Cardiac septum (tissue), 1 donor: Measurements from ENCODE around the gene SYT17. TPM values are rescaled to one million over a fixed set of nuclear protein-coding genes. Genes with fewer than 3 reads are reported as not detected.

Experiments used
- DNase-seq: peaks from one replicate; pipeline ENCODE4 v3.0.0-alpha.2; 2020; ENCODE audit warnings: low spot score
- intact Hi-C: fragments of 100-400 bp; cut with DNase I; formaldehyde crosslinking; loops from one replicate; pipeline ENCODE4 v1.14.0; 2022
- total RNA-seq: library from RNA; stranded (reverse); fragmentation: NEBNext Ultra II Directional; extraction: Animal tissue kit (Norgen Biotek cat#: 25700); gene quantifications from one replicate; pipeline ENCODE4 v1.2.1, GENCODE V29; 2021
- donor health status: DM: no; HTN: no; CAD: no.

Gene SYT17
- total RNA-seq, 1 donor from 2014 or later: 0.81 TPM

DNA sequence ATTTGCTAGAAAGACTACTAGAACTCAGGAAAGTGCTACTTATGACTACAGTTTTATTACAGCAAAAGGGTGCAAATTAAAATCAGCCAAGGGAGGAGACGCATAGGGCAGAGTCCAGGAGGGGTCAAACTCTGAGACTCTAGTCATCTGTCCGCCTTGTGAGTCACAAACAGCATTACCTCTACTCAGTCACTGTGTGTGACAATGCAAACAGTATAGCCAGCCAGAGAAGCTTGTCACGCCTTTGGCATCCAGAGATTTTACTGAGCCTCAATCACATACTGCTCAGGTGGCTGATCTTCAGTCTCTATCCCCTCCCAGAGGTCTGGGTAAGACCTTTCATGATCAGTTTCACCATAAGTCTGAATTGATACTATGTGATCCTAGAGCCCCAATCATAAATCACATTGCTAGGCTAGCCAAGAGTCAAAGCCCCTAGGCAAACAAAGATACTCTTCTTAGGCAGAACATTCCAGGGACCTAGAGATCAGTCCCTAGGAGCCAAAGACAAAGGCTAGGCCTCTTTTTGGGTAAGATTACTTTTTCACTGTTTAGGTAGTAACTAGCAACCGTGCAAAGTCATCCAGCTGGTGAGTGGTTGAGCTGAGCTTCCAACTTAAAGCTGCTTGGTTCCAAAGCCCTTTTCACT lies 68.6 kb downstream of the SYT17 start:
- intact Hi-C loops: no loop called here
- no peak for DNase-seq

DNA sequence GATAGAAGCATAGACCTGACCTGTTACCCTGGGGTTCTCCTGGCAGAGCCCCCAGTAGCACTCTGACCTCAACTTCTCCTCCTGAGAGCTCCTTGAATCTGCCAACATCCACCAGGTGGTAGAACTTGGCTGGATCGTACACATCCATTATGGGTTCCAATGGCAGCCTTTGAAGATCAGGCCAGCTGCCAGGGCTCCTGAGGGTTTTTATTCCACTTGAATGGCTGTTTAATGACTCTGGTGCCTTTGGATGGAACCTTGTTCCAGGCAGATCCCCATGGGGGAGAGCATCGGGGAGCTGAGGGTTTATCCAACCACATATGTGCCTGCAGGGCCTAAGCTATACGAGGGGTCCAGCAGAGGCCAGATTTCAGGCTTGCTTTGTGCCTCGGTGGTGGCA lies 70.4 kb downstream of the SYT17 start:
- intact Hi-C loops: no loop called here
- DNase-seq: no peak

DNA sequence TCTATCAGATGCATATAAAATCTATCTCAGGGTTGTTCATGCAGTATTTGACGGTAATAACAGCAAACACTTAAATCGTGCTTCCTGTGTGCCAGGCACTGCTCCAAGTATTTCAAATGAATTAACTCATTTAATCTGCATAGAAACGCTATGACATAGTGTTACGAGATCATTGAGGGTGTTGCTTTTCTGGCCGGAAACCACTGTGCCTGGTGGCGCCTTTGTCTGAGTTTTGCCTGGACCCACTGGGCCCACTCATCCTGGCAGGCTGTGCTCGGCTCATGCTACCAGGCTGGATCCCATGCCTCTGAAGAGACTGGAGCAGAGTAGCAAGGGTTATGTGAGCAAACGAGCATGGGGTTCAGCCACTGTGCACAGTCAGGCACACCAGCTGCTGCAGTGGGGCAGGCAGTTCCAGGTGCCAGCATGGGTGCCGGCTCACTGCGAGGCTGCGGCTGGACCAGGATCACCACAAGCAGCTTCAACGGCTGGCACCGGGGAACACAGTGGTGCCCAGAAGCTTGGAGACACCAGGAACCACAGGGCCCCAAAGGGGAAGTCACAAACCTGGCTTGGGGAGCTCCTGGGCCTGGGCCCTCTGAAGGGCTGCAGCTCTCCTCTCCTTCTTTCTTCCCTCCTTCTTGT lies 71.6 kb downstream of the SYT17 start:
- no peak for DNase-seq
- intact Hi-C loops: no loop called here

DNA sequence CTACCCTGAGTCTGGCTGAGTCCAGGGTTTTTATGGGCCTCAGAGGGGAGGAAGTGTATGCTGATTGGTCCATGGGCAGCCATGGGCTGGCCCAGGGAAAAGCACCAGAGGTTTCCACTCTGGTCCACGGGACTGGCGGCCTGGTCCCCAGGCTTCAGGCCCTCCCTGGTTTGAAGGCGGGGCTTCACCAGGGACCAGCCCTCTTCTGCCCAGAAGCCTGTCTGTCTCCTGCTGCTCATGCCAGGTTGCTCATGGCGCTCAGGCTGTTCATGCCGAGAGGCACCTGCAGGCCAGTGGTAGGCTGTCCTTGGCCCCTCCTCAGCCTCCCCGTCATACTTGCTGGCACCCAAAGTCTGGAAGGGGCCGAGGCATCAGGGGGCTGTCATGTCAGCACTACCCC lies 72.5 kb downstream of the SYT17 start:
- intact Hi-C loops: no loop called here
- no peak for DNase-seq

DNA sequence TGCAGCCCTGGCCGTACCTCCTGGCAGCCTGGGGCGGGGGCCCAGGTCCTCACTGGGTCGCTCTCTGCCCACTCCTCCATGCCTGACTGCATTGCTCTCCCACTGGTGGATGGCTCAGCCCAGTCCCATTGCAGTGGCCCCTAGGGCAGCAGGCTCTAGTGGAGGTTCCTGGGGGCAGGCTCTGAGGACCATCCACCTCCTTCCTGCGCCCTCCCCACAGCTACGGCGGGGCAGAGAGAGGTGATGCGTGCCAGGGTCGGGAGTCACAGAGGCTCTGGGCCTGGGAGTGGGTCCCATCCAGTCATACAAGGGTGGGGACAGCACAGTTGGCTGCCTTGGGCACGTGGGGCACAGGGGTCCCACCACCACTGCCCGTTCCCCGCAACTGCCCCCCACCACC lies 73.5 kb downstream of the SYT17 start:
- intact Hi-C loops: no loop called here
- no peak for DNase-seq

DNA sequence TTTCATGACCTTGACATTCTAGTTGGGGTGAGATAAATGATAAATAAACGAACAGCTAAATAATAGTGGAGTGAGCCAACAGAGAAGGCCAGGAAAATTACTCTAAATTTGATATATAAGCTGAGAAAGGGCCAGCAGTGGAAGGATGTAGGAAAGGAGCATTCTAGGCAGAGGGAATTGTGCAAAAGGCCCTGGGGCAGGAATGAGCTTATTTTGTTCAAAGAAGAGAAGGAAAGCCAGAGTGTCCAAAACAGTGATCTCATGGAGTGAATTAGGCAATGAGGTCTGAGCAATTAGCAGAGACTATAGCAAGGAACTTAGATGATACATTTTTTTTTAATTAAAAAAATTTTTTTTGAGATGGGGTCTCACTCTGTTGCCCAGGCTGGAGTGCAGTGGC lies 74.1 kb downstream of the SYT17 start:
- intact Hi-C loops: no loop called here
- DNase-seq: no peak

DNA sequence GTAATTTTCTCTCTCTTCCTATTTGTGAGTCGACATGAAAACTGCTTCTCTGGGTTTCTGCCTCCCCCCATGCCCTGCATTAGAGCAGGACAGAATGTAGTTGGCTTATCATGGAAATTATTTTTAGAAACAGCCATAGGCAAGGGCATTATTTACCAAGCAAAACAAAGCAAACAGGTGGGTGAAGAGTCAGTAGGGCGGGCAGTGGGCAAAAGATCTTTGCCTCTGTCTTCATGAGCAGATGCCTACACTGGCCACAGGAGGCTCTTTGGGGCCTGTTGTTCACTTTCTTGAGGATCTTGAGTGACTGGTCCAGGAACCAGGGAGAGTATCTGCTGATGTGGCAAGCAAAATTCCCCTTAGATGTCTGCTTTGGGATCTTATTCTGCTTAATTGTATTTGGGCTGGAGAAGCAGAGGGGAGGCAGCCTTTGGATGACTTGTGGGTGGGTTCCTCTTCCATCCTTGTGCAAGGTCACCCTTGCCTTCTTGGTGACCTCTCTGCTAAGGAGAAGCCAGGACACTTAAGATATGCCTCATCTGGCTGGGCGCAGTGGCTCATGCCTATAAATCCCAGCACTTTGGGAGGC lies 75.0 kb downstream of the SYT17 start:
- no peak for DNase-seq
- intact Hi-C loops: no loop called here

DNA sequence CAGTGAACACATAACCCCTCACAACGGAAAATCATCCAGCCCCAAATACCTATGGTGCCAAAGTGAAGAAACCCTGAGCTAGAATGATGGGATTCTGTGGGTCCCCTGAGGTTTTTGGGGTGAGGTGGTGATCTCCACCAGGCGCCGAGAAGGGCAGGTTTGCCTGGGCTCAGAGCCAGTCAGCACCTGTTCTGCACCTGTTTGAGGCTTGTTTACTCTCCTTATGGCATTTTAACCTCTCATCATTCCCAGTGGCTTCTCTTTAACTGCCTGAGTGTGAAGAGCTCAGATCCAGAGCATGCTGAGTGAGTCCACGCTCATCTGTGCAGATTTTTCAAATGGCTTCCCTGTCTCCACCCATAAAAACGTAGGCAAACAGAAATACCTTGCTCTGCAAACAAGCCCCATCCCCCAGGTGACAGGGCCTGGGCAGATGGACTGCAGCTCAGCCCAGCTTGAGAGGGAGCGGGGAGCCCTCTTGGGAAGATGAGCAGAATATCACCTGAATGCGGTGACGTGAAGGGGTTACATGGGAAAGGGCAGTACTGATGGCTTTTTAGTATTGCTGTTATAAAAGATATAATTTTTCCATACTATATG lies 77.4 kb downstream of the SYT17 start:
- intact Hi-C loops: no loop called here
- no peak for DNase-seq

DNA sequence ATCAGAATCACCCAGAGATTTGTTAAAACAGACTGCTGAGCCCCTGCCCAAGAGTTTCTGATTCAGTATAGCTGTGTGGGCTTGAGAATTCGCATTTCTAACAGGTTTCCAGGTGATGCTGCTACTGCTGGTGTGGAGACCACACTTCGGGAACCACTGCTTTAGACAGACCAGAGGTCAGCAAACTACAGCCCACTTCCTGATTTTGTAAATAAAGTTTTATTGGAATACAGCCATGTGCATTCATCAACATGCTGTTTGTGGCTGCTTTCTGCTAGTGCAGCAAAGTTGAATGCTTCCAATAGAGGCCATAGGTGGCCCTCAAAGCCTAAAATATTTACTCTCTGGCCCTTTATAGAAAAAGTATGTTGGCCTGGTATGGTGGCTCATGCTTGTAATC lies 84.9 kb downstream of the SYT17 start:
- DNase-seq: no peak
- intact Hi-C loops: no loop called here

DNA sequence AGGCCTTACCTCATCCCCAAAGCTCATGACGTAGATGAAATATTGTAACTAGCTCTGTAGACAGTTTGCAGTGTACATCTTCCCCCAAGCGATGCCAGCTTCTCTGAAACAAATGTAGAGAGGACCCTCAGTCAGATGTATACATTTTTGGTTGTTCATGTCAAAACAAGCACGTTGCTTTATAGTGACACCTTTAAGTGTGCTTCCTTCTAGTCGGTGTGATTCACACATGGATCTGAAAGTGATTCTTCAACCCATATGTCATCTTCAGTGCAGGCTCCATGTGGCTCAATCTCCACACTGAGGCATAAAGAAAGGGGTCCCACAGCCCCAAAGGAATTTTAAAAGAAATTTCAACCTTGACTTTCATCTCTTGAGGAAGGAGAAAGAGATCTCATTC lies 86.6 kb downstream of the SYT17 start:
- DNase-seq: no peak
- intact Hi-C loops: no loop called here

DNA sequence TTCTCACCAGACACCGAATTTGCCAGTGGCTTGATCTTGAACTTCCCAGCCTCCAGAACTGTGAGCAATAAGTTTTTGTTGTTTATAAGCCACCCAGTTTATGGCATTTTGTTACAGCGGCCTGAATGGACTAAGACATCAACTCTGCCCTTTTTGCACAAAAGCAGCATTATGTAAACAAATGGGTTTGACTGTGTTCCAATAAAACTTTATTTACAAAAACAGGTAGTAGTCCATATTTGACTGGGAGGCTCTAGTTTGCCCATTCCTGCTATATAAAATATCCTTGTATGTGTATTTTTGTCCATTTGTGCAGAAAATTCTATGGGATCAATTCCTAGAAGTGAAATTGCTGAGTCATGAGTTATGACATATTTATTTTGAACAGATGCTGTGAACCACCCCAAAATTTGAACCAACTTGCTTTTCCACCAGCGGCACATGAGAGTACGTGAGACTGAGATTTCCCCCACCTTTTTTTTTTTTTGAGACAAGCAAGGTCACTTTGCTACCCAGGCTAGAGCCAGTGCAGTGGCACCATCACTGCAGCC lies 96.2 kb downstream of the SYT17 start:
- no peak for DNase-seq
- intact Hi-C loops: no loop called here

DNA sequence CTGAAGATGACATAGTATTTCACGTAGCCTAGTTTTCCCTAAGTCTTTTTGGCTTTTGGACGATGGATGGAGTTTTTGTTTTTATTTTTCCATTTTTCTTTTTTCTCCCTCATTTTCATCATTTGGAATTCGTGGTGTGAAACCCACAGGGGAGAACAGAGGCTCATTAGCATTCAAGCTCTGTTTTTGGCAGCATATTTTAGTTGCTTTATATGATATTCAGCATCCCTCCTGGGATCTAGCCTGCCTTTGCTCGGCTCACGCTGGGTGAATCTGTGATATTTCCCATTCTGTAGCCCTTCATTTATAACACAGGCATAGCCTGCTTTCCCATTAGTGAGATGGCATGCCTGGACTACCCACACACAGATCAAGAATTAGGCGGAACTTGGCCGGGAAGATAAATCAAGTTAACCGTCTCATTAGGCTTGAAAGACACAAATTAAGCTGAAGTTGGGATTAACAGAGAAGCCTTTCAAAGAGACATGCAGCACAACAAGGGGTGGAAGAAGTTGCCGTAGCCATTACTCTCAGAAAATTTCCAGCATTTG lies 97.4 kb downstream of the SYT17 start:
- intact Hi-C loops: no loop called here
- DNase-seq: no peak

DNA sequence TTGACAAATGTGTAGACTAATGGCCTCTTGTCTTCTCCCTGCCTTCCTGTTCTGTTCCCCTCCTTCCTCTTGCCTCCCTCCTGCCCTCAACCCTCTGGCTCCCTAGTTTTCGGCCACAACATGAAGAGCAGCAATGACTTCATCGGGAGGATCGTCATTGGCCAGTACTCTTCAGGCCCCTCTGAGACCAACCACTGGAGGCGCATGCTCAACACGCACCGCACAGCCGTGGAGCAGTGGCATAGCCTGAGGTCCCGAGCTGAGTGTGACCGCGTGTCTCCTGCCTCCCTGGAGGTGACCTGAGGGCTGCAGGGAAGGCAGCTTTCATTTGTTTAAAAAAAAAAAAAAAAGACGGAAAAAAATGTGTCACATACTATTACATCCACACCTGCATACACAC lies 98.7 kb downstream of the SYT17 start:
- no peak for DNase-seq
- intact Hi-C loops: no loop called here

DNA sequence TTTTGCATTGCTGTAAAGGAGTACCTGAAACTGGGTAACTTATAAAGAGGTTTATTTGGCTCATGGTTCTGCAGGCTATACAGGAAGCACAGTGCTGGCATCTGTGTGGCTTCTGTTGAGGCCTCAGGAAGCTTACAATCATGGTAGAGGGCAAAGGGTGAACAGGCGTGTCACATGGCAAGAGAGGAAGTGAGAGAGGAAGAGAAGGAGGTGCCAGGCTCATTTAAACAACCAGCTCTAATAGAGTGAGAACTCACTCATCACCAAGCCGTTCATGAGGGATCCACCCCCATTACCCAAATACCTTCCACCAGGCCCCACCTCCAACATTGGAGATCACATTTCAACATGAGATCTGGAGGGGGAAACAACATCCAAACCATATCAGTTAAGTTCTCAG lies 101.1 kb downstream of the SYT17 start:
- intact Hi-C loops: no loop called here
- DNase-seq: no peak

DNA sequence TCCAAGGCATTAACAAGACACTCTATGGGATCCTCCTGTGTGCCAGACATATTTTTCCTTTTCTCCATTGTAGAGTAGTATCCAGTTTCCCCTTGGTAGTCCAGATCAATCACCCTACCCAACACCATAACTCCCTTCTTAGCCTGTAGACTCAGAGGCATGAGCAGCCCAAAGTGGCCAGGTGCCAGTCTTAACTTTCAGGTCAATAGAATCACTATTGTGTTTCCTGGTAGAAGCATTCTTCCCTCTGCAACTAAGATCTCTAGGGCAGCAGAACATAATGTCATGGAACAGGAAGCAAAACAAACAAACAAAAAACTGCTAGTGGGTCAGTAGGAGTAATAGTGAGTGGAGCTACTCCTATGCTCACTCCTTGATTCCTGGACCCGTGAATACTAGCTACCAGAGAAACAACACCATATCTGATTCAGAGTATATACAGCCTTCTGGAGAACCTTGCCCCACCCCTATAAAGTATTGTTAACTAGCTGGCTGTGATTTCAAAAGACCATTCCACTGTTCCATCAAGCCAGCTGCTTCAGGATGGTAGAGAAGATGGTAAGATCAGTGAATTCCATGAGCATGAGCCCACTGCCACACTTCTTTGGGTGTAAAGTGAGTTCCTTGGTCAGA lies 106.2 kb downstream of the SYT17 start:
- no peak for DNase-seq
- intact Hi-C loops: no loop called here

DNA sequence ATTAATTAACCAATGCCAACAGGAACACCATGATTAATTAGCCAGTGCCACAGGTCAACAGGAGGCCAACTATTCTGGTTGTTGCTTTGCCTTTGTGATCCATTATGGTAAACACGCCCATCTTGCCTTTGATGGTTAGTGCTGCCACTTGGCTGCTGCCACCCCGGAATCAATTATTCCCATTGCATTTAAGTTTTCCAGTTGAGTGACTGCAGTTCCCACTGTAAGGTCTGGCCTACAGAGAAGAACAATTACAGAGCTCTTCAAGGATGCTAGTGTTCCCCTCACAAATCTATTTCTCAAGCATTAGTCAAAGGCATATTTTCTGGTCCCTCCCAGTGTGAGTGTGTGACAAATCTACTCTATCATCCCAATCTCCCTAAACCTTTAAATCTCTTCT lies 110.4 kb downstream of the SYT17 start:
- DNase-seq: no peak
- intact Hi-C loops: no loop called here

DNA sequence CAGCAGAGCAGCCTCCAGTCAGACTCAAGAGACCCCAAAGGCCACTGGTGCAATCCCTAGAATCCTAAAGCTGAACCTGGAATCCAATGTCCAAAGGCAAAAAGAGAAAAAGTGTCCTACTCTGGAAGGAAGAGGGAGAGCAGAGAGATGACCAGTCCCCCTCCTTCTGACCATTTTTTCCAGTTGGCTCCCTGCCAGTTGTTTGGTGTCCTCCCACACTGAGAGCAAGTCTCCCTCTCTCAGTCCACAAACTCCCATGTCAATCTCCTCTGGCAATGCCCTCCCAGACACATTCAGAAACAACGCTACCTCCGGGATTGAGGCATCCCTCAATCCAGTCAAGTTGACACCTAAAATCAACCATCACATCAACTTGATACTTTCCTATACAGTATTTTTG lies 113.2 kb downstream of the SYT17 start:
- intact Hi-C loops: no loop called here
- no peak for DNase-seq

DNA sequence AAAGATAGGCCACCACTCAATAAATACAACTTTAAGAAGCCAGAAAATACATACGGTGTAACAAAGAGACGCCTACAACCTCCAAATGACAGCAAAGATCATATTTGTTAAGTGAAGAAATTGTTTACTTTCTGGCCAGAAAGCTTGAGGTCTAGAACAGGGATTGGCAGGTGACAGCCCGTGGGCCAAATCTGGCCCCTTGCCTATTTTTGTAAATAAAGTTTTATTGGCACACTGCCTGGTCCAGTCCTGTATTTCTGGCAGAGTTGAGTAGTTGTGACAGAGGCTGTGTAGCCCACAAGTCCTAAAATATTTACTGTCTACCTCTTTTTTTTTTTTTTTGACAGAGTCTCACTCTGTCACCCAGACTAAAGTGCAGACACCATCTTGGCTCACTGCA lies 114.1 kb downstream of the SYT17 start:
- no peak for DNase-seq
- intact Hi-C loops: no loop called here

DNA sequence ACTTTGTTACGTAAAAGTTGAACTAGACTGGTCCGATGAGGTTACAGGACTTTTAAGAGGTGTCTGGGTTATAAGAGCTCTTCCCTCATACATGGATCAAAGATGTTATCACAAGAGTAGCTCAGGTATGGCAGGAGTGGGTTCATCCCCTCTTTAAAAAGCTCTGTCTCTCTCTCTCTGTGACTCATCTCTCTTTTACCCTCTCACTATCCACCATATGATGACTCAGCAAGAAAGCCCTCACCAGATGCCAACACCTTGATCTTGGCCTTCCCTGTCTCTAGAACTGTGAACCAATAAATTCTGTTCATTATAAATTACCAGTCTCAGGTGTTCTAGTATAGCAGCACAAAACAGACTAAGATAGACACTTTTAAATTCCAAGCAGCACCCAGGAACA lies 115.6 kb downstream of the SYT17 start:
- DNase-seq: no peak
- intact Hi-C loops: no loop called here

DNA sequence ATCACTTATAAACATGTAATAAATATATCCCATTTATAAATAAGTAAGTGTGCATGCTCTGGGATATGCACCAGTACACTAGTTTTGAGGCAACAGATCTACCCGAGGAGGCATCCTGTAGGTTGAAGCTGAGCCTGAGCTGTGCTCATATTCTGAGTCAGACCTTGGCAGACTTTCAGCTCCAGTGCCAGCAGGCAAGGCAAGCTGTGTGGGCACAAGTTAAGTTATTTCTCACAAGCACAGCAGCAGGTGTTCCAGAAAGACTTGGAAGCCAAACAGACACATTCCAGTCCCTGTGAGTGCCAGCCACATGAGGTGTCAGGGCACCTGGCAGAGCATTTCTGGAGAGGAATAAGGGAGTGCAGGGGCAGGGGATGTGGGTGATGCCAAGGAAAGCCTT lies 116.2 kb downstream of the SYT17 start:
- intact Hi-C loops: no loop called here
- no peak for DNase-seq
